Breast epithelium (tissue), 4 donors: ENCODE measurements around the gene PITPNM3. TPM values are rescaled to one million over a fixed set of nuclear protein-coding genes. Genes with fewer than 3 reads are reported as not detected.

Experiments used
- DNase-seq, 2 donors: peaks; one replicate each; pipeline ENCODE4 v3.0.0-alpha.2; 2019; ENCODE audit warnings: low spot score in 2 of 2
- H3K27ac ChIP-seq, 2 donors: fragments of 200-600 bp; sonication (generic) in 1 of 2; one replicate each; pipeline ENCODE4 v1.5.1; 2016 to 2019; ENCODE audit warnings: mild to moderate bottlenecking in 1 of 2
- H3K27me3 ChIP-seq, 2 donors: fragments of 200-600 bp; sonication (generic) in 1 of 2; one replicate each; pipeline versions ENCODE4 v1.5.1 to v1.6.0; 2017 to 2019; ENCODE audit warnings: control low read depth in 1 of 2, mild to moderate bottlenecking in 1 of 2
- H3K36me3 ChIP-seq: fragments of 200-600 bp; one replicate; pipeline ENCODE4 v1.5.1; 2019
- H3K4me1 ChIP-seq, 2 donors: fragments of 200-600 bp; sonication (generic); one replicate each; pipeline ENCODE4 v1.5.1; 2016 to 2019; ENCODE audit warnings: control low read depth in 1 of 2
- H3K4me3 ChIP-seq, 3 donors: fragments of 200-600 bp; sonication (generic); 1 replicate in 2 of 3; 2 replicates in 1 of 3; pipeline ENCODE4 v1.5.1; 2016 to 2019; ENCODE audit warnings: mild to moderate bottlenecking in 3 of 3, moderate library complexity in 2 of 3
- H3K9me3 ChIP-seq, 2 donors: fragments of 200-600 bp; sonication (generic) in 1 of 2; one replicate each; pipeline ENCODE4 v1.5.1; 2016 to 2019; ENCODE audit warnings: control low read depth in 1 of 2
- CTCF ChIP-seq, 3 donors: fragments of 450-650 bp; IDR thresholded peaks; one replicate each; pipeline ENCODE4 v1.5.1; 2016 to 2017; ENCODE audit warnings: antibody characterized with exemption in 3 of 3, mild to moderate bottlenecking in 3 of 3, moderate library complexity in 3 of 3
- POLR2A ChIP-seq: fragments of 450-650 bp; IDR thresholded peaks from one replicate; pipeline ENCODE4 v1.6.1; 2016; ENCODE audit warnings: antibody characterized with exemption, mild to moderate bottlenecking, moderate library complexity
- POLR2AphosphoS5 ChIP-seq, 3 donors: sonication (generic); formaldehyde crosslinking; IDR thresholded peaks; one replicate each; pipeline ENCODE4 v1.6.1; 2017; ENCODE audit warnings: antibody characterized with exemption in 3 of 3
- intact Hi-C: fragments of 100-400 bp; cut with DNase I; formaldehyde crosslinking; loops from one replicate; pipeline ENCODE4 v1.15.1; 2023; ENCODE audit warnings: low total_unique reads
- total RNA-seq, 3 donors: library from RNA; depleted of rRNA; stranded (reverse); fragments of >200 nt; gene quantifications; one replicate each; pipeline ENCODE4 v1.1.0, GENCODE V29; 2016

Gene PITPNM3
- total RNA-seq, 3 donors from 2014 or later = 1.6 to 1.8 (median 1.6) TPM

- no peaks in the 10 kb centered on the region for H3K4me1 ChIP-seq
Measured at GRCh38 chr17:6542577-6542976, 13.8 kb downstream of the PITPNM3 start.

GRCh38 chr17:6541886-6542285, 14.5 kb downstream of the PITPNM3 start:
- no peak overlapping the region for H3K27ac ChIP-seq
- H3K4me1 ChIP-seq = no peaks in the 10 kb centered on the region
- DNase-seq = no peak
- no peaks in the 10 kb centered on the region for H3K9me3 ChIP-seq
- intact Hi-C loops = no loop called here
- no peaks in the 10 kb centered on the region for H3K36me3 ChIP-seq
- H3K4me3 ChIP-seq = no peak overlapping the region
- TF ChIP-seq POLR2A (no peak), CTCF (IDR thresholded peaks at IDR 0.05) (no peak), POLR2AphosphoS5 (IDR thresholded peaks at IDR 0.05) (no peak)
- H3K27me3 ChIP-seq = no peaks in the 10 kb centered on the region

More at GRCh38 chr17:6542577-6542976, 13.8 kb downstream of the PITPNM3 start:
- Histone ChIP-seq H3K4me3 (no peak overlapping the region), H3K9me3 (no peaks in the 10 kb centered on the region), H3K27ac (no peak overlapping the region), H3K36me3 (no peaks in the 10 kb centered on the region), H3K27me3 (no peaks in the 10 kb centered on the region)
- intact Hi-C loops = no loop called here
- TF ChIP-seq POLR2A (no peak), POLR2AphosphoS5 (IDR thresholded peaks at IDR 0.05) (no peak), CTCF (IDR thresholded peaks at IDR 0.05) (no peak)
- DNase-seq = no peak

DNA sequence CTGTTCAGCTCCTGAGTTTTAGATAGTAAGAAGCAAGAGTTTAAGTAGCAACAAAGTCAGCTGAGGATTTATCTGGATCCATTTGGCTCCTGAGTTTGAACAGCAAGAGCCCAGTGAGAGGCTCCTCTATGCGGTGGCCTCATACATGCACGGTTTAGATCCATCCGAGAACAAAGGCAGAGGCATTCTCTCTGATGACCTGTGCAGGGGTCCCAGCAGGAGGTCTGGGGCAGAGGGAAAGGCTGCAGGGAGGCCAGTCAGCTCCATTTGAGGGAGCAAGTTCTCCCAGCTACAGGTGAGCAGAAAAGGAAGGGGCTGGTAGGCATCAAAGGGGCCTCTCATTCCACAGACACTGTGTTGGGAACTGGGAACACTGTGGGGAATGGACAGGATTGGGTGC, 16.5 kb downstream of the PITPNM3 start:
- intact Hi-C loops = no loop called here
- no peaks in the 10 kb centered on the region for H3K36me3 ChIP-seq

GRCh38 chr17:6536566-6537065, 19.7 kb downstream of the PITPNM3 start:
- Histone ChIP-seq H3K4me1 (no peaks in the 10 kb centered on the region), H3K9me3 (no peaks in the 10 kb centered on the region), H3K27ac (no peak overlapping the region), H3K27me3 (no peaks in the 10 kb centered on the region), H3K36me3 (no peaks in the 10 kb centered on the region), H3K4me3 (no peak overlapping the region)
- intact Hi-C loops = no loop called here
- TF ChIP-seq POLR2AphosphoS5 (IDR thresholded peaks at IDR 0.05) (no peak), CTCF (IDR thresholded peaks at IDR 0.05) (no peak), POLR2A (no peak)
- DNase-seq = peak in 1 of 2 donors; percentile 6

More for the DNA sequence above, 16.5 kb downstream of the PITPNM3 start:
- TF ChIP-seq POLR2AphosphoS5 (IDR thresholded peaks at IDR 0.05) = no peak
- DNase-seq = no peak
- no peaks in the 10 kb centered on the region for H3K9me3 ChIP-seq
- H3K4me1 ChIP-seq = no peaks in the 10 kb centered on the region
- H3K27me3 ChIP-seq = no peaks in the 10 kb centered on the region
- no peak overlapping the region for H3K4me3 ChIP-seq
- H3K27ac ChIP-seq = no peak overlapping the region

DNA sequence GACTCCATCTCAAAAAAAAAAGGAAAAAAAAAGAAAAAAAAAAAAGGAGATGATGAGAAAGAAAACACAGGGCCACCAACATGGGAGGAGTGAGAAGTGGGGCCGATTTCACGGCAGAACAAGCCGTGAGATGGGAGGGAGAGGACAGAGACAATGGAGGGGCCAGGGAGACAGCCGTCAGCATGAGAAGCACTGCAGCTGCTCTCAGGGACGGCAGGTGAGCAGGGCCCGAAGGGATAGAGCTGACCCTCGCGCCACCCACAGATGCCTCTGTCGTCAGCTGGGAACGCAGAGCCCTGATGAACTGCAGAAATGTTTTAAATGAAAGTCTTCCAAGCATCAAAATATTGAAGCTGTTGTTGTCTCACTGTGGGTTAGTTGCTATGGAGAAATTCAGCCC, 20.3 kb downstream of the PITPNM3 start:
- Histone ChIP-seq H3K36me3 (no peaks in the 10 kb centered on the region), H3K9me3 (no peaks in the 10 kb centered on the region), H3K27ac (no peak overlapping the region), H3K4me1 (no peaks in the 10 kb centered on the region), H3K27me3 (no peaks in the 10 kb centered on the region), H3K4me3 (no peak overlapping the region)
- no peak for TF ChIP-seq POLR2AphosphoS5 (IDR thresholded peaks at IDR 0.05)
- TF ChIP-seq POLR2A = no peak
- TF ChIP-seq CTCF (IDR thresholded peaks at IDR 0.05) = no peak
- peak in 1 of 2 donors; percentile 9 for DNase-seq
- intact Hi-C loops = no loop called here
